Stimulated activated CD8-positive, alpha-beta memory T cell treated with anti-CD3 and anti-CD28 coated beads, Interleukin-15, amount 100 ng/mL, for 1 hour (primary cell): Measurements from ENCODE around the gene SPTAN1.
"Not testable (repeated sequence)": the region's sequence is repeated elsewhere in the genome, so short reads cannot be mapped to it uniquely, and the experiment has no call there.

Experiments
- DNase-seq: peaks from one replicate; pipeline ENCODE4 v3.0.0-alpha.2; 2020; ENCODE audit warnings: low read depth

SPTAN1 gene

GRCh38 chr9:128633601-128634000 lies 81.2 kb downstream of the SPTAN1 start:
- no peak for DNase-seq

GRCh38 chr9:128634111-128634510 lies 81.7 kb downstream of the SPTAN1 start:
- DNase-seq, result no peak

GRCh38 chr9:128634651-128635262 lies 82.4 kb downstream of the SPTAN1 start:
- DNase-seq, result no peak

- DNase-seq, result no peak
Observed at GRCh38 chr9:128635266-128636023, 83.1 kb downstream of the SPTAN1 start.

GRCh38 chr9:128636024-128636390 lies 83.6 kb downstream of the SPTAN1 start:
- no peak for DNase-seq

- DNase-seq, result no peak
Observed at GRCh38 chr9:128636556-128637530, 84.5 kb downstream of the SPTAN1 start.

- no peak for DNase-seq
Observed at GRCh38 chr9:128637656-128638055, 85.3 kb downstream of the SPTAN1 start.

- DNase-seq, result no peak
Observed at GRCh38 chr9:128638580-128638979, 86.2 kb downstream of the SPTAN1 start.

- DNase-seq, result no peak
Observed at GRCh38 chr9:128640603-128641002, 88.2 kb downstream of the SPTAN1 start.

- no peak for DNase-seq
Observed at GRCh38 chr9:128642675-128643245, 90.4 kb downstream of the SPTAN1 start.

- no peak for DNase-seq
Observed at GRCh38 chr9:128643519-128644300, 91.3 kb downstream of the SPTAN1 start.

GRCh38 chr9:128648206-128648605 lies 95.8 kb downstream of the SPTAN1 start:
- DNase-seq, result peak; percentile 46

- no peak for DNase-seq
Observed at GRCh38 chr9:128651798-128652197, 99.4 kb downstream of the SPTAN1 start.

GRCh38 chr9:128653908-128654307 lies 101.5 kb downstream of the SPTAN1 start:
- no peak for DNase-seq

GRCh38 chr9:128654481-128654880 lies 102.1 kb downstream of the SPTAN1 start:
- DNase-seq, result no peak

GRCh38 chr9:128656416-128657343 lies 104.3 kb downstream of the SPTAN1 start, which contains the start of gene DYNC2I2:
DYNC2I2 (minus strand) TSS chr9:128656847; CDS start chr9:128656726, 121 bp downstream.
- DNase-seq, result peak; percentile 91

GRCh38 chr9:128657344-128657704 lies 104.9 kb downstream of the SPTAN1 start:
- DNase-seq, result no peak

- no peak for DNase-seq
Observed at GRCh38 chr9:128657796-128658195, 105.4 kb downstream of the SPTAN1 start.

- DNase-seq, result not testable (repeated sequence)
Observed at GRCh38 chr9:128666481-128666941, 114.1 kb downstream of the SPTAN1 start.

- DNase-seq, result no peak
Observed at GRCh38 chr9:128669786-128670185, 117.4 kb downstream of the SPTAN1 start.
